NCI-H748 (cell line): ENCODE data around the gene ASCL3.
"Not testable (repeated sequence)": the region's sequence is repeated elsewhere in the genome, so short reads cannot be mapped to it uniquely, and the experiment has no call there.

Experiments used
- DNase-seq: peaks from one replicate; lab custom pipeline; 2025; ENCODE audit not compliant: unreplicated experiment; lab: John Stamatoyannopoulos, UW

The ASCL3 gene

GRCh38 chr11:8948886-8949285 is 6.1 kb upstream of the ASCL3 start:
- peak; percentile 45 for DNase-seq

GRCh38 chr11:8947230-8947943 is 4.6 kb upstream of the ASCL3 start:
- no peak for DNase-seq

DNA sequence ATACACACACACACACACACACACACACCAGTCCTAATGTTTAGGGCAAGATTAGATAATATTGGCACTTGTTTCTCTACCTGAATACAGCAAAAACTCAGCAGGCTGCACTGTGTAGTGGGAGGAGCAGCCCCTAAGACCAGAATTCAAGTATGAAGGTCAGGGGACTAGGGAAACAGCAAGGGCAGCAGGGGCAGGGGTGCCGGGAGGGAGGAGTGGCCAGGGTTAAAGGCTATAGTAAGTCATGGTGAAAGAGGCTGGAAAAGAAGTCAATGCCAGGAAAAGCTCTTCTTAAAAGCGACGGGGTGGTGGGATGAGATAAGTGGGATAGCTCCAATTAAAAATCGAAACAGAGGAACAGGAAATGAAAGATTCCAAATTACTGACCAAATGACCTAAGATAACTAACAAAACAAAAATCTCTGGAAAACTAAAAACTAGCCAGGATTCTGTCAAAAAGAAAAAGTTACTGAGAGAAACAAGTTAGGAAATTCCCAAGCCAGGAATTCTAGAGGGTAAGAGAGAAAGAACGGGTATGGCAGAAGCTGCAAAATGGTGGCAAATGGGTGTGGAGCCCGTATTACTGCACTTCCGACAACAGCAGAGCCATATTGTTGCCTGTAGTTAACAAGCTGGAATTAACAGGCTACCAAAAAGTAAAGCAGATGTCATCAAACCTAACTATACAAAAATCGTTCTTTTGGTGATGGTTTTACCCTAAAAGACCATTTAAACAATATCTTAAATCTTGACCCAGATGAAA is 1.3 kb downstream of the ASCL3 start:
- DNase-seq: no peak

- DNase-seq: no peak
These were observed 5.2 kb downstream of the ASCL3 start for GRCh38 chr11:8937659-8938058.

GRCh38 chr11:8937159-8937558 is 5.7 kb downstream of the ASCL3 start:
- no peak for DNase-seq

- DNase-seq: not testable (repeated sequence)
These were observed 7.0 kb downstream of the ASCL3 start for GRCh38 chr11:8935789-8936188.

DNA sequence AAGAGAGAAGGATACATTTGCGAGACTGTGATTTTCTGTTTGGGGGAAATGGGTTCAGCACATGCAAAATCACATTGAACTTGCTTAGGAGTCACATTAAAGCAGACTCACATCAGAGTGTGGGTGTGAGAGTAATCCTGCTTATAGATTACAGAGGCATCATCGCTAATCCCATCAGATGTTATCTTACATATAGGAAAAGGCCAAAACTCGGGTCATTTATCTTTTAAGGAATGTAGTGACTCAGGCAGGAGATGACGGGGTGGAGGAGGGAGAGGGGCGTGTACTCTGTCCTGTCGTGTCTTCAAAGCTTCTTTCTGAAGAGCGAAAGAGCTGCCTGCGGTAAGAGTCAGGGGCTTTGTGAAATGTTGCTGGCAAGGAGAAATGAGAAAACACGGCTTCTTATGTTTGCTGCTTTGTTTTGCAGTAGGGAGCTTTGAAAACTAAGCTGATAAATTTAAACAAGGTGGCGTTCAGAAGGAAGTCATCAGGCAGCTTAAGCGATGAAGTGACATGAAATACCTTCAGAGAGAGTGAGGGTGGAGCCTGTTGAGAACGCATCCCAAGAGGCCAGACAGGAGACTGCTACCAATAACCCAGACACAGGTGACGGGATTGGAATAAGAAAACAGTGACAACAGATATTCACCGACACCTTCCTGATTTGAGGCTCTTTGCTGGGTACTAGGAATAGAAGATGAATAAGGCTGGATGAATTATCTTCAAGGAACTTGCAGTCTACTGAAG is 7.9 kb downstream of the ASCL3 start:
- no peak for DNase-seq

DNA sequence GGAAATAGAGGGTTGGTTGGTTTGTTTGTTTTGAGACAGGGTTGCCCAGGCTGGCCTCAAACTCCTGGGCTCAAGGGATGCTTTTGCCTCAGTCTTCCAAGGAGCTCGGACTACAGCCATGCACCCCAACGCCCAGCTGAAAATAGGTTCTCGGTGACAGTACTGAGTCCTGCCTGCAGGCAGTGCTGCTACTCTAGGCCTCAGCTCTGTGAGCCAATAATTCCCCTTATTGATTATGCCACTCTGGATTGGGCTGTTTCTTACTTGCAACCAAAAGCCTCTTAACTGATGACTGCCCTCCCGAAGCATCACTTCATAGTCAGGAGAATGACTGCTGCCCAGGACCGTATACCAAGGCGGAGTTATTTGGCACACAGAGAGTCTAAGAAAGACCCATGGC is 8.9 kb downstream of the ASCL3 start:
- DNase-seq: no peak

GRCh38 chr11:8932564-8933180 is 10.1 kb downstream of the ASCL3 start, which contains the start of gene C11orf16:
Gene C11orf16 (minus strand): TSS chr11:8932947. CDS start chr11:8932308, 639 bp downstream.
- peak; percentile 75 for DNase-seq

DNA sequence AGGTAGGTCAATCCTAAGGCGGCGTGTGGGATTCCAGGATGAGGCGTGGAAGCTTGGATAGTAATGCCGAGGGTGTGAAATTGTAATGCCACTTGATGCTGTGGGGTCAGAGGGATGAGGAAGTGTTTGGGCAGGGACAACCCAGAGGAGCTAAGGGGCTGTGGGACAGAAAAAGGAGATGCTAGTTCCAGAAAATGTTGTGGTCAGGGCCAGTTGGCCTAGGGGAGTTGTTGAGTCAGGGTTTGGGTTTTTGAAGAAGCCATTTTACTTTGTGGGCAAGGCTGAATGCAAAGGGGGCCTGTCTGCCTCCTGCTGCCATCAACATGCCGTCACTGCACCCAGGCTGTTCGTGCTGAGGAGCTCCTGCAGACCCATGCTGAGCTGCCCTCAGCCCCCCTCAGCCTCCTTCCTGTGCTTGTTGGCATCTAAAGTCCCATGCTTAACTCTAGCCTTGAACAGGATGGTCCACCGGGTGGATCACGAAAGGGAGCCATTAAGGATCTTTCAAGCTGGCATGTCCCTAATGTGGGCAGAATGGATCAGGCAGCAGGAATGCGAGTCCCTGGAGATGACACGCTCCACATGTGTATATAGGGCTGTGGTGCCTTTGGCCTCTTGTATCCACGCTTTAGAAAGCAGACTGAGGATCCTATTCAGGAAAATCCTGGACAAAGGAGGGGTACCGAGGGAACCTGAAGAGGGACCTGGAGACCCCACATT is 12.2 kb downstream of the ASCL3 start:
- DNase-seq: no peak

DNA sequence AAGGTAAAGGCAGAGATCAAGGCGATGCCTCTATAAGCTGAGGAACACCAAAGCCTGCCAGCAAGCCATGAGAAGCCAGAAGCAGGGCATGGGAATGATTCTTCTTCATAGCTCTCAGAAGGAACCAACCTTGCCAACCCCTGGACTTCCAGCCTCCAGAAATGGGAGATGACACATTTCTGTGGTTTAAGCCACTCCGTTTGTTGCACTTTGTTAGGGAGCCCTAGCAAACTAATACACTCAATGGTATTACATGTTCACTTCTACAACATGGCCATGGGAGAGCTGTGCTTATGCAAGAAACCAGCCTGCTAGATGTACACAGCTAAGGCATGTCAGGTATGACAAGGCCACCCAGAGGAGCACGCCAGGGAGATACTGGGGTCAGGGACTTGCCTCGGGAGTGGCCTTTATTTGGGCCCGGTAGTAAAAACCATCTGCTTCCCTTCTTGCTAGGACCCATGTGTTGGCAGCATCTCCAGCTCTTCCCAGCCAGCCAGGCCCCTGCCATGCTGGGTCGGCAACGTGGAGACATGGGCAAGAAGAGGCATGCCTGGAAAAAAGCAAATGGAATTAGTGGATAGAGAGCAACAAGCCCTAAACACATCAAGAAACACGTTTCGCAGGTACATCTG is 13.7 kb downstream of the ASCL3 start:
- no peak for DNase-seq

DNA sequence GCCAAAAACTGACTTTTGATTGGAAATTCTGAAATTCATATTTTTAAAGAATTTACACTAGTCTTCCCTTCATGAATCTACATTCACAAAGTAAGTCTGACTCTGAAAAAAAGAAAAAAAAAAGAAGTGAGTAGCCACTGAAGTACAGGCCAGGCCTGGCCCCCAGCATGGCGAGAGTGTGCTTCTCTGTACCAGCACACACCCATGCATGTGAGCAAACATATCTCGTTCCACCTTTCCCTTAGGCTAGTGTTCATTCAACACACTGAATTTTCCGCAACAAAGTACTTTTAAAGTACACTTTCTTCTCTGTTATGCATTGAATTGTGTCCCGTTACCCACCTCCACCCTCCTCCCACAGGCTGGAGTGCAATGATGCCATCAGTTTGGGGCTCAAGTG is 14.6 kb downstream of the ASCL3 start:
- no peak for DNase-seq

DNA sequence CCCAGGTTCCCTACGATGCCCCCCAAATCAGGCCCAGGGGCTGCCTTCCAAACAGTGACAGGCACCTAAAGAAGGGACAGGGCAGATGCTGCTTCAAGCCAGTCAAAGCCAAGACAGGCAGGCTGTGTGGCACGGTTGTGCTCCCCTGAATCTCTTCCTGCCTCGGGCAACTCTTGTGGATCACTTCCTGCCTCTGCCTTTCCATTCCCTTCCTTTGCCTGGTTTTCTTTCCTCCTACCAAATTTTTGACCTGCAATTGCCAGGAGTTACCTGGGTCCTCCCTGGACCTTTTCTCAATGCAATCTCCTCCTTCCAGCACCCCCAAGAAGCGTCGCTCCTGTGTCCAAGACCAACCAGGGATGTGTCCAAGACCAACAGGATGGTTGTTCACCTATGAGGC is 15.6 kb downstream of the ASCL3 start:
- no peak for DNase-seq

GRCh38 chr11:8926236-8926635 is 16.6 kb downstream of the ASCL3 start:
- DNase-seq: no peak

DNA sequence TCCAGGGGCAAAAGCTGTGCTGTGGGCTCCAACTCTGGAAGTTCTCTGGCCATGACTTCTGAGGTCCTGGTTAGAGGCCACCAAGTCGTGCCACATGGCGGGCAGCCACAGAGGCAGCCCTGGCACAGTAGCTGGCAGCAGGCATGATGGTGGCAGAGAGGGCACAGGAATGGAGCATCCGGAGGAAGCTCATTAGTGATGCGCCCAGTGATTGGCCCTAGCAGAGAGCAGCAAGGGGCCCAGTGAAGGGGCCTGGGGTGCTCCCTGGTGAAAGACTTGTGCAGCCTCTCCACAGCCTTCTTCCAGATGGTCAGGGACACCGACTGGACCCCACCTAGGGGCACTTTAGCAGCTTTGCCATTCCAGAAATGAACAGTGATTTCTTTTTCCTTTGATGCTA is 17.1 kb downstream of the ASCL3 start:
- no peak for DNase-seq

DNA sequence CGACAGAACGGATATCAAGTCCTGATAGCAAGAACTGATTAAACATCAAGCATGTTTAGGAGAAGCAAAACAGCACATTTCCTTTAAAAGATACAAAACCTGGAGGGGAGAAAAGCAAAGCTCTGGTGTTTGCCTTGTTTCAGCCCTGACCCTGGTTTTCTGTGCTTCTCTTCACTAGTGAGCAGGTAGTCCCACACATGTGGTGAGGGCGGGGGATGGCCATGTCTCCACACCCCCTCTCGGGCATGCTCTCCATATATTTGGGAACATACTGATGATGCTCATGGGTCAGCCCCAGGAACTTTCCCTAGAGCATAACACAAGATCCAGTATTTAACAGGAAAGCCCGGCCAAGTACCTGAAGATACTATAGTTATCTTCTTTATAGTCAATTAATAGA is 20.1 kb downstream of the ASCL3 start:
- no peak for DNase-seq

DNA sequence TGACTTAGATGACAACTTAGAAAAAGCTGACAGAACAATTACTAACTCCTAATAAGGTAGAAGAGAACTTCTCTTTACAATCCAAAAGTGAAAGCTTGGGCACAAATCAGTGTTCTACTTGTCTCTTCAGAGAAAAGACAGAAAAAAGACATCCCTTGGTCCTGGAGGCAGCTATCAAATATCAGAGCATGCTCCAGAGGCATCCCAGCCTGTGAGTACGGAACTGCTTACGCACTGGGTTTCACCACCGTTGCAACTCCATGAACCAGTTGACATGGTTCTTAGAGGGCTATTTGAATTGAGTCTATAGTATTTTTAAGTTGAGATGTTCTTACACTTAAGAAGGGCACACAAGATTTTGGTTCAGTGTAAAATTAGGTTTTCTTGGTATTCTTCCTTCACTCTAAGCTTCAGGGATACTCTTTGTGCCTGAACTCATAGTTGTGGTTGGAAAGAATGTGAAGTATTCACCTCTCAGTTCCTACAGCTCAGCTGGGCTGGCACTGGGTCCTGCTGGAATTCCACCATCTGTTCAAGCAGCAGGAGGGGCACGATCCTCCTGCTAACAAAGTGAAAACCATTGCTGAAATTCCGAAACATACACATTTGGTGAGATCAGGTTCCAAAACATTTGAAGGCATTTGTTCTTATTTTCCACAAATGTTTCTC is 25.5 kb downstream of the ASCL3 start:
- DNase-seq: no peak

GRCh38 chr11:8914661-8915018 is 28.2 kb downstream of the ASCL3 start:
- DNase-seq: no peak

- peak; percentile 69 for DNase-seq
These were observed 28.7 kb downstream of the ASCL3 start for GRCh38 chr11:8913961-8914660.
